NB4 (cell line): ENCODE results near the gene RARA.

ENCODE experiments used
- CTCF ChIP-seq: IDR thresholded peaks from one replicate; pipeline ENCODE4 v1.5.1; 2012; ENCODE audit warnings: low read depth, low read length
- MAX ChIP-seq: IDR thresholded peaks from 2 replicates; pipeline ENCODE4 v1.6.1; 2011; ENCODE audit warnings: low read depth, low read length
- POLR2A ChIP-seq: IDR thresholded peaks from 2 replicates; pipeline ENCODE4 v1.6.1; 2011; ENCODE audit warnings: mild to moderate bottlenecking; ENCODE audit not compliant: insufficient read length; ENCODE audit errors: extremely low read depth

- no peak for TF ChIP-seq POLR2A
- no peak for TF ChIP-seq CTCF
- TF ChIP-seq MAX, result no peak
Measured at GRCh38 chr17:40402668-40403067, 93.7 kb downstream of the RARA start.
